ENCODE data around the gene POLR2E. TPM values are rescaled to one million over a fixed set of nuclear protein-coding genes. Genes with fewer than 3 reads are reported as not detected.

The POLR2E gene
- total and polyA plus RNA-seq, 2 experiments from 2014 or later: 257 to 286 TPM

- Mint-ChIP-seq H3K27me3 (ENCODE audit: insufficient read depth, low read depth, poor library complexity) (peaks cover 10% of the 10 kb centered on the region), H3K27ac (no peak overlapping the region), H3K36me3 (ENCODE audit: low read depth) (peaks cover 27% of the 10 kb centered on the region), H3K4me3 (no peak overlapping the region), H3K4me1 (peaks cover 5% of the 10 kb centered on the region; the same call in 1 of the 3 replicates), H3K9me3 (no peaks in the 10 kb centered on the region)
- TF ChIP-seq, protein P1, sequence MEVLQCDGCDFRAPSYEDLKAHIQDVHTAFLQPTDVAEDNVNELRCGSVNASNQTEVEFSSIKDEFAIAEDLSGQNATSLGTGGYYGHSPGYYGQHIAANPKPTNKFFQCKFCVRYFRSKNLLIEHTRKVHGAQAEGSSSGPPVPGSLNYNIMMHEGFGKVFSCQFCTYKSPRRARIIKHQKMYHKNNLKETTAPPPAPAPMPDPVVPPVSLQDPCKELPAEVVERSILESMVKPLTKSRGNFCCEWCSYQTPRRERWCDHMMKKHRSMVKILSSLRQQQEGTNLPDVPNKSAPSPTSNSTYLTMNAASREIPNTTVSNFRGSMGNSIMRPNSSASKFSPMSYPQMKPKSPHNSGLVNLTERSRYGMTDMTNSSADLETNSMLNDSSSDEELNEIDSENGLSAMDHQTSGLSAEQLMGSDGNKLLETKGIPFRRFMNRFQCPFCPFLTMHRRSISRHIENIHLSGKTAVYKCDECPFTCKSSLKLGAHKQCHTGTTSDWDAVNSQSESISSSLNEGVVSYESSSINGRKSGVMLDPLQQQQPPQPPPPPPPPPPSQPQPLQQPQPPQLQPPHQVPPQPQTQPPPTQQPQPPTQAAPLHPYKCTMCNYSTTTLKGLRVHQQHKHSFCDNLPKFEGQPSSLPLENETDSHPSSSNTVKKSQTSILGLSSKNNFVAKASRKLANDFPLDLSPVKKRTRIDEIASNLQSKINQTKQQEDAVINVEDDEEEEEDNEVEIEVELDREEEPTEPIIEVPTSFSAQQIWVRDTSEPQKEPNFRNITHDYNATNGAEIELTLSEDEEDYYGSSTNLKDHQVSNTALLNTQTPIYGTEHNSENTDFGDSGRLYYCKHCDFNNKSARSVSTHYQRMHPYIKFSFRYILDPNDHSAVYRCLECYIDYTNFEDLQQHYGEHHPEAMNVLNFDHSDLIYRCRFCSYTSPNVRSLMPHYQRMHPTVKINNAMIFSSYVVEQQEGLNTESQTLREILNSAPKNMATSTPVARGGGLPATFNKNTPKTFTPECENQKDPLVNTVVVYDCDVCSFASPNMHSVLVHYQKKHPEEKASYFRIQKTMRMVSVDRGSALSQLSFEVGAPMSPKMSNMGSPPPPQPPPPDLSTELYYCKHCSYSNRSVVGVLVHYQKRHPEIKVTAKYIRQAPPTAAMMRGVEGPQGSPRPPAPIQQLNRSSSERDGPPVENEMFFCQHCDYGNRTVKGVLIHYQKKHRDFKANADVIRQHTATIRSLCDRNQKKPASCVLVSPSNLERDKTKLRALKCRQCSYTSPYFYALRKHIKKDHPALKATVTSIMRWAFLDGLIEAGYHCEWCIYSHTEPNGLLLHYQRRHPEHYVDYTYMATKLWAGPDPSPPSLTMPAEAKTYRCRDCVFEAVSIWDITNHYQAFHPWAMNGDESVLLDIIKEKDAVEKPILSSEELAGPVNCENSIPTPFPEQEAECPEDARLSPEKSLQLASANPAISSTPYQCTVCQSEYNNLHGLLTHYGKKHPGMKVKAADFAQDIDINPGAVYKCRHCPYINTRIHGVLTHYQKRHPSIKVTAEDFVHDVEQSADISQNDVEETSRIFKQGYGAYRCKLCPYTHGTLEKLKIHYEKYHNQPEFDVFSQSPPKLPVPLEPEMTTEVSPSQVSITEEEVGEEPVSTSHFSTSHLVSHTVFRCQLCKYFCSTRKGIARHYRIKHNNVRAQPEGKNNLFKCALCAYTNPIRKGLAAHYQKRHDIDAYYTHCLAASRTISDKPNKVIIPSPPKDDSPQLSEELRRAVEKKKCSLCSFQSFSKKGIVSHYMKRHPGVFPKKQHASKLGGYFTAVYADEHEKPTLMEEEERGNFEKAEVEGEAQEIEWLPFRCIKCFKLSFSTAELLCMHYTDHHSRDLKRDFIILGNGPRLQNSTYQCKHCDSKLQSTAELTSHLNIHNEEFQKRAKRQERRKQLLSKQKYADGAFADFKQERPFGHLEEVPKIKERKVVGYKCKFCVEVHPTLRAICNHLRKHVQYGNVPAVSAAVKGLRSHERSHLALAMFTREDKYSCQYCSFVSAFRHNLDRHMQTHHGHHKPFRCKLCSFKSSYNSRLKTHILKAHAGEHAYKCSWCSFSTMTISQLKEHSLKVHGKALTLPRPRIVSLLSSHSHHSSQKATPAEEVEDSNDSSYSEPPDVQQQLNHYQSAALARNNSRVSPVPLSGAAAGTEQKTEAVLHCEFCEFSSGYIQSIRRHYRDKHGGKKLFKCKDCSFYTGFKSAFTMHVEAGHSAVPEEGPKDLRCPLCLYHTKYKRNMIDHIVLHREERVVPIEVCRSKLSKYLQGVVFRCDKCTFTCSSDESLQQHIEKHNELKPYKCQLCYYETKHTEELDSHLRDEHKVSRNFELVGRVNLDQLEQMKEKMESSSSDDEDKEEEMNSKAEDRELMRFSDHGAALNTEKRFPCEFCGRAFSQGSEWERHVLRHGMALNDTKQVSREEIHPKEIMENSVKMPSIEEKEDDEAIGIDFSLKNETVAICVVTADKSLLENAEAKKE (CRISPR knock-in tag; IDR thresholded peaks at IDR 0.05): no peak
- no peak for TF ChIP-seq STAT1 (IDR thresholded peaks at IDR 0.05; ENCODE audit: unreplicated experiment)
- TF ChIP-seq CTCF (conservative IDR thresholded peaks at IDR 0.05; ENCODE audit: low read depth in 2 of 2): no peak
- no peak for TF ChIP-seq ZNF331 (CRISPR knock-in tag; IDR thresholded peaks at IDR 0.05; ENCODE audit: low read depth)
- no peak for TF ChIP-seq POLR2AphosphoS5 (IDR thresholded peaks at IDR 0.05; ENCODE audit: low read depth)
- TF ChIP-seq CREB1 (CRISPR knock-in tag; IDR thresholded peaks at IDR 0.05; ENCODE audit: low read depth): no peak
- TF ChIP-seq, protein P2, sequence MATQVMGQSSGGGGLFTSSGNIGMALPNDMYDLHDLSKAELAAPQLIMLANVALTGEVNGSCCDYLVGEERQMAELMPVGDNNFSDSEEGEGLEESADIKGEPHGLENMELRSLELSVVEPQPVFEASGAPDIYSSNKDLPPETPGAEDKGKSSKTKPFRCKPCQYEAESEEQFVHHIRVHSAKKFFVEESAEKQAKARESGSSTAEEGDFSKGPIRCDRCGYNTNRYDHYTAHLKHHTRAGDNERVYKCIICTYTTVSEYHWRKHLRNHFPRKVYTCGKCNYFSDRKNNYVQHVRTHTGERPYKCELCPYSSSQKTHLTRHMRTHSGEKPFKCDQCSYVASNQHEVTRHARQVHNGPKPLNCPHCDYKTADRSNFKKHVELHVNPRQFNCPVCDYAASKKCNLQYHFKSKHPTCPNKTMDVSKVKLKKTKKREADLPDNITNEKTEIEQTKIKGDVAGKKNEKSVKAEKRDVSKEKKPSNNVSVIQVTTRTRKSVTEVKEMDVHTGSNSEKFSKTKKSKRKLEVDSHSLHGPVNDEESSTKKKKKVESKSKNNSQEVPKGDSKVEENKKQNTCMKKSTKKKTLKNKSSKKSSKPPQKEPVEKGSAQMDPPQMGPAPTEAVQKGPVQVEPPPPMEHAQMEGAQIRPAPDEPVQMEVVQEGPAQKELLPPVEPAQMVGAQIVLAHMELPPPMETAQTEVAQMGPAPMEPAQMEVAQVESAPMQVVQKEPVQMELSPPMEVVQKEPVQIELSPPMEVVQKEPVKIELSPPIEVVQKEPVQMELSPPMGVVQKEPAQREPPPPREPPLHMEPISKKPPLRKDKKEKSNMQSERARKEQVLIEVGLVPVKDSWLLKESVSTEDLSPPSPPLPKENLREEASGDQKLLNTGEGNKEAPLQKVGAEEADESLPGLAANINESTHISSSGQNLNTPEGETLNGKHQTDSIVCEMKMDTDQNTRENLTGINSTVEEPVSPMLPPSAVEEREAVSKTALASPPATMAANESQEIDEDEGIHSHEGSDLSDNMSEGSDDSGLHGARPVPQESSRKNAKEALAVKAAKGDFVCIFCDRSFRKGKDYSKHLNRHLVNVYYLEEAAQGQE (IDR thresholded peaks at IDR 0.05; ENCODE audit: unreplicated experiment): no peak
- H3K4me2 ChIP-seq: no peak overlapping the region
- peaks cover 4% of the 10 kb centered on the region; the same call in 1 of the 2 replicates for H3K36me3 ChIP-seq (ENCODE audit: insufficient read depth)
- H3K27me3 ChIP-seq (ENCODE audit: insufficient read depth): 0 out of 2 replicates have a peak, but pooled peaks cover 5% of the 10 kb centered on the region
- no peak overlapping the region for H3K27ac ChIP-seq (ENCODE audit: low read depth)
- 0 out of 2 replicates have a peak, but pooled peaks cover 4% of the 10 kb centered on the region for H3K79me2 ChIP-seq (replicated peaks; ENCODE audit: insufficient read depth)
- H4K20me1 ChIP-seq (replicated peaks; ENCODE audit: insufficient read depth): 0 out of 2 replicates have a peak, but pooled peaks cover 3% of the 10 kb centered on the region
- H3K4me3 ChIP-seq: no peak overlapping the region
- ATAC-seq (no peak), DNase-seq (ENCODE audit: low spot score) (no peak)
- no peak overlapping the region for H2AFZ ChIP-seq
- peaks cover 22% of the 10 kb centered on the region for H3F3A ChIP-seq (replicated peaks; ENCODE audit: low read depth)
- H3K4me1 ChIP-seq (ENCODE audit: insufficient read depth): no peaks in the 10 kb centered on the region
- no peaks in the 10 kb centered on the region for H3K9me2 ChIP-seq (ENCODE audit: insufficient read depth)
These were observed 20.5 kb downstream of the POLR2E start for GRCh38 chr19:1074544-1075283.
